Measurements from ENCODE around the gene PLCG1. TPM values are rescaled to one million over a fixed set of nuclear protein-coding genes. Genes with fewer than 3 reads are reported as not detected.

The PLCG1 gene
- polyA plus RNA-seq, 1 donor (not counting 4 experiments of a cell fraction or from before 2014, with no cell fraction given) = 41.5 TPM

DNA sequence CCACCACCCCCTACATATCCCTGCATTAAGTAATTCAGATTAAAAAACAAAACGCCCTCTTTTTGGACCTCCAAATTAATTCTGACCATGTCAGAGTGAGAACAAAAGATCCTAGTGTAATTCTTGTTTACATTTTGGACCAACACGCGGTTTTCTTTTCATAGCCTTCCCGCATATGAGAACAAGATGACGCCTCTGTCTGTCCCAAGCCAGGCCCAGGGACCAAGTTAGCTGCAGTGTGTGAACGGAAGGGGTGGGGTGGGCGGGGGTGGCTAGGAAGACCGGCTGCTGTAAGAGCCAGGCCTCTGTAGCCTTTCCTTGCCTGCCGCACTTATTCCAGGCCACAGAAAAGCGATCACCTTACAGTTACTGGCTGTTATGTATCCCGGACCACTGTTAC is 68.0 kb downstream of the PLCG1 start:
- TF ChIP-seq EZH2 (IDR thresholded peaks at IDR 0.05; ENCODE audit: low read length) = no peak
- TF ChIP-seq, protein P1, sequence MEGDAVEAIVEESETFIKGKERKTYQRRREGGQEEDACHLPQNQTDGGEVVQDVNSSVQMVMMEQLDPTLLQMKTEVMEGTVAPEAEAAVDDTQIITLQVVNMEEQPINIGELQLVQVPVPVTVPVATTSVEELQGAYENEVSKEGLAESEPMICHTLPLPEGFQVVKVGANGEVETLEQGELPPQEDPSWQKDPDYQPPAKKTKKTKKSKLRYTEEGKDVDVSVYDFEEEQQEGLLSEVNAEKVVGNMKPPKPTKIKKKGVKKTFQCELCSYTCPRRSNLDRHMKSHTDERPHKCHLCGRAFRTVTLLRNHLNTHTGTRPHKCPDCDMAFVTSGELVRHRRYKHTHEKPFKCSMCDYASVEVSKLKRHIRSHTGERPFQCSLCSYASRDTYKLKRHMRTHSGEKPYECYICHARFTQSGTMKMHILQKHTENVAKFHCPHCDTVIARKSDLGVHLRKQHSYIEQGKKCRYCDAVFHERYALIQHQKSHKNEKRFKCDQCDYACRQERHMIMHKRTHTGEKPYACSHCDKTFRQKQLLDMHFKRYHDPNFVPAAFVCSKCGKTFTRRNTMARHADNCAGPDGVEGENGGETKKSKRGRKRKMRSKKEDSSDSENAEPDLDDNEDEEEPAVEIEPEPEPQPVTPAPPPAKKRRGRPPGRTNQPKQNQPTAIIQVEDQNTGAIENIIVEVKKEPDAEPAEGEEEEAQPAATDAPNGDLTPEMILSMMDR (optimal IDR thresholded peaks at IDR 0.05 in 1 of 3, IDR thresholded peaks at IDR 0.05 in 1 of 3, conservative IDR thresholded peaks at IDR 0.05 in 1 of 3; ENCODE audit: extremely low read depth in 1 of 3, insufficient read depth in 2 of 3, low read length in 3 of 3) = no peak
- FAIRE-seq = no peak
- no peak overlapping the region for H3K27ac ChIP-seq (ENCODE audit: control insufficient read depth, insufficient read depth, low read length)

DNA sequence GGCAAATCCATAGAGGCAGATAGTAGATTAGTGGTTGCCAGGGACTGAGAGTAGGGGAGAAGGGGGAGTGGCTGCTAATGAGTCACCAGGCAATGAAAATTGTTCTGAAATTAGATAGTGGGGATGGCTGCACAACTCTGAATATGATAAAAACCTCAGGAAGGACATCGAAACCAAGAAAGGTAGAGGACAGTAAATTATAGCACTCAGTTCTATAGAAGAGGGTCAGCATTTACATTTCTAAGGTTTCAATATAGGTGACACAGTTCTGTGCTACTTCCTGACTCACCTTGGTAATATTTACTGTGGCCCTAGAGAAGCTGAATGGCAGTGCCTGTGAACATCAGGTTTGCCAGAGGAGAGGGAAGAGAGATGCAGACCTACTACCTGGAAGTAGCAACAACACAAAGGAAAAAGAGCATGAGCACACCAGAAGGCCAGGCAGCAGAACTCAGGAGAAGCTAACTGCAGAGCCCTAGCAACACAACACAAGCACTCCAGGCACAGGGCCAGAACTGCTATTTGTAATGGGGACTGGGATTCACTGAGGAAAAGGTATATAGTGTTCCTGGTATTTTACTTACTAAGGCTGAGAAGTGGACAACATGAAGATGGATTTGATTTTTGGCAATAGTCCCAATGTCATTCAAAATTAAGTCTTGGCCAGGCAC is 75.9 kb downstream of the PLCG1 start:
- dilution Hi-C loops (cut with MboI; ENCODE audit: extremely low pct_ligation_motif_present, low sequenced_read_pairs) = no loop called here
- FAIRE-seq = no peak
- no peak overlapping the region for H3K4me2 ChIP-seq (ENCODE audit: control insufficient read depth, extremely low read depth, insufficient read depth, low read depth, low read length)

More for the DNA sequence above, 68.0 kb downstream of the PLCG1 start:
- H3K4me1 ChIP-seq (ENCODE audit: control insufficient read depth, extremely low read depth, insufficient read depth, low read length) = no peaks in the 10 kb centered on the region
- H2AFZ ChIP-seq (ENCODE audit: control insufficient read depth, low read length) = no peak overlapping the region
- H3K9me1 ChIP-seq (ENCODE audit: control insufficient read depth, extremely low read depth, insufficient read depth, low read length) = no peaks in the 10 kb centered on the region
- no peak overlapping the region for H3K4me2 ChIP-seq (ENCODE audit: control insufficient read depth, extremely low read depth, insufficient read depth, low read depth, low read length)
- dilution Hi-C loops (cut with MboI; ENCODE audit: extremely low pct_ligation_motif_present, low sequenced_read_pairs) = no loop called here
- DNase-seq (ENCODE audit: low read depth, low spot score) = no peak
- H3K36me3 ChIP-seq (ENCODE audit: control insufficient read depth in 2 of 2, extremely low read depth in 1 of 2, insufficient read depth in 2 of 2, low read length in 2 of 2) = peaks cover 0 to 12% of the 10 kb centered on the region in 2 experiments
- H3K9ac ChIP-seq (ENCODE audit: control insufficient read depth, extremely low read depth, insufficient read depth, low read length) = no peak overlapping the region
- H3K79me2 ChIP-seq (ENCODE audit: control insufficient read depth, insufficient read depth, low read length) = no peaks in the 10 kb centered on the region
- H3K27me3 ChIP-seq (ENCODE audit: control insufficient read depth, extremely low read depth, insufficient read depth, low read length) = no peaks in the 10 kb centered on the region
- no peak overlapping the region for H3K4me3 ChIP-seq (ENCODE audit: control insufficient read depth in 2 of 3, extremely low read depth in 1 of 3, insufficient read depth in 2 of 3, low read depth in 1 of 3, low read length in 3 of 3)
- H3K9me3 ChIP-seq (ENCODE audit: control insufficient read depth, low read depth, low read length) = no peaks in the 10 kb centered on the region
- H4K20me1 ChIP-seq (ENCODE audit: control insufficient read depth, extremely low read depth, insufficient read depth, low read length) = no peaks in the 10 kb centered on the region

More for the DNA sequence above, 75.9 kb downstream of the PLCG1 start:
- TF ChIP-seq EZH2 (IDR thresholded peaks at IDR 0.05; ENCODE audit: low read length) = no peak
- TF ChIP-seq, protein P1 (optimal IDR thresholded peaks at IDR 0.05 in 1 of 3, IDR thresholded peaks at IDR 0.05 in 1 of 3, conservative IDR thresholded peaks at IDR 0.05 in 1 of 3; ENCODE audit: extremely low read depth in 1 of 3, insufficient read depth in 2 of 3, low read length in 3 of 3) = no peak
- DNase-seq (ENCODE audit: low read depth, low spot score) = no peak
- H2AFZ ChIP-seq (ENCODE audit: control insufficient read depth, low read length) = no peak overlapping the region
- H3K27me3 ChIP-seq (ENCODE audit: control insufficient read depth, extremely low read depth, insufficient read depth, low read length) = no peaks in the 10 kb centered on the region
- H3K9me3 ChIP-seq (ENCODE audit: control insufficient read depth, low read depth, low read length) = no peaks in the 10 kb centered on the region
- H3K9me1 ChIP-seq (ENCODE audit: control insufficient read depth, extremely low read depth, insufficient read depth, low read length) = no peaks in the 10 kb centered on the region
- H3K4me1 ChIP-seq (ENCODE audit: control insufficient read depth, extremely low read depth, insufficient read depth, low read length) = peaks cover 9% of the 10 kb centered on the region
- H3K4me3 ChIP-seq (ENCODE audit: control insufficient read depth in 2 of 3, extremely low read depth in 1 of 3, insufficient read depth in 2 of 3, low read depth in 1 of 3, low read length in 3 of 3) = no peak overlapping the region
- H3K27ac ChIP-seq (ENCODE audit: control insufficient read depth, insufficient read depth, low read length) = no peak overlapping the region
- H3K79me2 ChIP-seq (ENCODE audit: control insufficient read depth, insufficient read depth, low read length) = peaks cover 2% of the 10 kb centered on the region
- H3K9ac ChIP-seq (ENCODE audit: control insufficient read depth, extremely low read depth, insufficient read depth, low read length) = no peak overlapping the region
- H4K20me1 ChIP-seq (ENCODE audit: control insufficient read depth, extremely low read depth, insufficient read depth, low read length) = peaks cover 2% of the 10 kb centered on the region
- H3K36me3 ChIP-seq (ENCODE audit: control insufficient read depth in 2 of 2, extremely low read depth in 1 of 2, insufficient read depth in 2 of 2, low read length in 2 of 2) = no peaks in the 10 kb centered on the region
